ENCODE data around the gene OSBPL9.

GRCh38 chr1:51644533-51645197 is 27.8 kb downstream of the OSBPL9 start:
- no peak for TF ChIP-seq POLR2A (IDR thresholded peaks at IDR 0.05; ENCODE audit: low read depth, low read length)
- TF ChIP-seq TAF1 (IDR thresholded peaks at IDR 0.05; ENCODE audit: borderline replicate concordance, low read depth, low read length), result no peak
- TF ChIP-seq POLR2AphosphoS5 (IDR thresholded peaks at IDR 0.05; ENCODE audit: low read depth, low read length), result no peak

Measured in GM12892 (cell line).